HCT116 (cell line): ENCODE results near the gene ZNF580. TPM values are rescaled to one million over a fixed set of nuclear protein-coding genes. Genes with fewer than 3 reads are reported as not detected.

Source experiments
- ATAC-seq: fragments of 200-7000 bp; cut with Tn5 transposase; 2 replicates; pipeline ENCODE4 v1.9.1; 2020; ENCODE audit warnings: mild to moderate bottlenecking, moderate library complexity
- BruUV-seq: library from RNA; stranded (reverse); fragments of 400-500 nt; replicated peaks from 2 replicates; lab custom pipeline; 2021; lab: Mats Ljungman, UMichigan
- CTCF ChIA-PET: fragments of 300-600 bp; sonication (Branson Sonifier 250); formaldehyde crosslinking; loops from one replicate; lab custom pipeline; 2021; ENCODE audit warnings: antibody characterized with exemption; lab: Charles Lee
- POLR2A ChIA-PET: fragments of 300-600, 350-600 bp; sonication (Branson Sonifier 250); formaldehyde crosslinking; loops from one replicate; lab custom pipeline; 2021; ENCODE audit warnings: antibody characterized with exemption; lab: Charles Lee
- RAD21 ChIA-PET, 2 experiments: fragments of 300-600 bp; sonication (Branson Sonifier 250); formaldehyde crosslinking; loops; one replicate each; lab custom pipeline; 2023; ENCODE audit warnings: low total read pairs in 2 of 2; ENCODE audit not compliant: uncharacterized antibody in 2 of 2, unreplicated experiment in 2 of 2, low non-redundant PET in 1 of 2; lab: Charles Lee
- DNase-seq: peaks from one replicate; pipeline ENCODE4 v3.0.0-alpha.2; 2010; ENCODE audit warnings: low read depth, low spot score
- H2AFZ ChIP-seq: fragments of 200-600 bp; shearing (Covaris generic), sonication (generic); 2 replicates; pipeline ENCODE4 v1.6.1; 2017; ENCODE audit warnings: low read depth, mixed run types, mixed read lengths, antibody characterized with exemption, low read length; ENCODE audit not compliant: poor library complexity, severe bottlenecking
- H3K27ac ChIP-seq: 2 replicates; pipeline ENCODE4 v1.5.1; 2012; ENCODE audit warnings: low read depth, low read length
- H3K27me3 ChIP-seq: fragments of 200-600 bp; sonication (generic); 2 replicates; pipeline ENCODE4 v1.6.1; 2016; ENCODE audit warnings: mixed run types, low read length, mixed read lengths; ENCODE audit not compliant: insufficient read depth
- H3K36me3 ChIP-seq, 2 experiments: fragments of 200-500 bp in 1 of 2; fragments of 200-600 bp in 1 of 2; sonication (Bioruptor generic) in 1 of 2; sonication (generic) in 1 of 2; 2 replicates each; pipeline versions ENCODE4 v1.5.1 to v1.6.1; 2014 to 2016; ENCODE audit warnings: low read length in 2 of 2, inconsistent platforms in 1 of 2, mixed read lengths in 1 of 2, mixed run types in 1 of 2; ENCODE audit not compliant: insufficient read depth in 2 of 2, control insufficient read depth in 1 of 2
- H3K4me1 ChIP-seq, 2 experiments: fragments of 200-600 bp in 1 of 2; sonication (generic) in 1 of 2; 2 replicates each; pipeline versions ENCODE4 v1.5.1 to v1.6.1; 2012 to 2017; ENCODE audit warnings: low read length in 2 of 2, inconsistent platforms in 1 of 2, mild to moderate bottlenecking in 1 of 2, mixed read lengths in 1 of 2, mixed run types in 1 of 2, moderate library complexity in 1 of 2; ENCODE audit not compliant: insufficient read depth in 2 of 2, control insufficient read depth in 1 of 2
- H3K4me2 ChIP-seq: fragments of 200-600 bp; sonication (generic); 2 replicates; pipeline ENCODE4 v1.6.1; 2017; ENCODE audit warnings: mixed run types, low read length, mixed read lengths
- H3K4me3 ChIP-seq, 2 experiments: fragments of 200-600 bp in 1 of 2; sonication (generic) in 1 of 2; replicated peaks in 1 of 2; 2 replicates each; pipeline ENCODE4 v1.5.1; 2011 to 2016; ENCODE audit warnings: low read length in 2 of 2, control low read depth in 1 of 2, low read depth in 1 of 2, mild to moderate bottlenecking in 1 of 2, mixed read lengths in 1 of 2, mixed run types in 1 of 2
- H3K79me2 ChIP-seq: fragments of 200-600 bp; sonication (generic); 2 replicates; pipeline ENCODE4 v1.6.1; 2017; ENCODE audit warnings: mild to moderate bottlenecking, mixed run types, low read length, moderate library complexity, mixed read lengths; ENCODE audit not compliant: insufficient read depth
- H3K9ac ChIP-seq: fragments of 200-600 bp; sonication (generic); 2 replicates; pipeline ENCODE4 v1.6.1; 2016; ENCODE audit warnings: low read length, mixed read lengths
- H3K9me2 ChIP-seq: fragments of 200-600 bp; sonication (generic), shearing (Covaris generic); 2 replicates; pipeline ENCODE4 v1.6.1; 2017; ENCODE audit warnings: mixed run types, mild to moderate bottlenecking, moderate library complexity; ENCODE audit not compliant: insufficient read depth
- H3K9me3 ChIP-seq, 2 experiments: fragments of 200-500 bp in 1 of 2; fragments of 200-600 bp in 1 of 2; sonication (Bioruptor generic) in 1 of 2; sonication (generic) in 1 of 2; 2 replicates each; pipeline ENCODE4 v1.6.1; 2014 to 2017; ENCODE audit warnings: low read length in 2 of 2, mixed read lengths in 2 of 2, inconsistent platforms in 1 of 2, low read depth in 1 of 2, mild to moderate bottlenecking in 1 of 2, mixed run types in 1 of 2, moderate library complexity in 1 of 2; ENCODE audit not compliant: control insufficient read depth in 1 of 2, insufficient read depth in 1 of 2
- H4K20me1 ChIP-seq: fragments of 200-600 bp; sonication (generic), shearing (Covaris generic); 2 replicates; pipeline ENCODE4 v1.6.1; 2017; ENCODE audit warnings: mixed run types, mild to moderate bottlenecking, moderate library complexity; ENCODE audit not compliant: insufficient read depth
- EGR1 ChIP-seq: IDR thresholded peaks from 2 replicates; pipeline ENCODE4 v1.6.1; 2012; ENCODE audit warnings: low read depth
- RAD21 ChIP-seq: IDR thresholded peaks from 2 replicates; pipeline ENCODE4 v1.6.1; 2012; ENCODE audit warnings: low read depth, mild to moderate bottlenecking
- TCF7L2 ChIP-seq: IDR thresholded peaks from 2 replicates; pipeline ENCODE4 v1.7.0; 2011; ENCODE audit warnings: borderline replicate concordance, inconsistent platforms; ENCODE audit not compliant: insufficient read depth, insufficient read length; ENCODE audit errors: extremely low read depth
- intact Hi-C: fragments of 100-400 bp; cut with micrococcal nuclease; formaldehyde crosslinking; loops from 2 replicates; pipeline ENCODE4 v1.10.0; 2022
- total RNA-seq: library from RNA; stranded (reverse); gene quantifications from one replicate; pipeline ENCODE4 v1.2.1, GENCODE V29; 2021; ENCODE audit not compliant: unreplicated experiment

Gene ZNF580
- total RNA-seq, 1 experiment from 2014 or later, result 36.7 TPM

- no peaks in the 10 kb centered on the region for H3K9me3 ChIP-seq
- H3K9me2 ChIP-seq, result no peaks in the 10 kb centered on the region
- H3K36me3 ChIP-seq, result peaks cover 29 to 31% of the 10 kb centered on the region in 2 experiments; a peak in 3 of 4 replicates
- H3K27ac ChIP-seq, result no peak overlapping the region
- POLR2A ChIA-PET, result no interaction called here
- H2AFZ ChIP-seq, result no peak overlapping the region
- RAD21 ChIA-PET, result no interaction called here
- H3K4me2 ChIP-seq, result no peak overlapping the region
- intact Hi-C loops, result no loop called here
- TF ChIP-seq RAD21, result no peak
- no peak for TF ChIP-seq EGR1
- TF ChIP-seq TCF7L2, result no peak
- ATAC-seq (no peak), DNase-seq (no peak)
- H4K20me1 ChIP-seq, result no peaks in the 10 kb centered on the region
- H3K4me1 ChIP-seq, result no peaks in the 10 kb centered on the region
- H3K27me3 ChIP-seq, result no peaks in the 10 kb centered on the region
- no TSS peak for BruUV-seq
- H3K4me3 ChIP-seq, result no peak overlapping the region
- H3K79me2 ChIP-seq, result peaks cover 3% of the 10 kb centered on the region; the same call in 1 of the 2 replicates
- no peak overlapping the region for H3K9ac ChIP-seq
- CTCF ChIA-PET, result no interaction called here
Measured at GRCh38 chr19:55692681-55693081, 51.9 kb downstream of the ZNF580 start.

Other genes starting within 250 kb of the ZNF580 start
- gene UBE2S, start 233.2 kb upstream of the ZNF580 start, total RNA-seq, result 515 TPM
- not detected for gene SHISA7, start 197.7 kb upstream of the ZNF580 start, total RNA-seq
- gene ISOC2, start 179.4 kb upstream of the ZNF580 start, total RNA-seq, result 56.8 TPM
- gene C19orf85, start 176.3 kb upstream of the ZNF580 start, total RNA-seq, result 0.34 TPM
- gene ZNF628, start 164.4 kb upstream of the ZNF580 start, total RNA-seq, result 14.9 TPM
- 55.3 TPM for gene NAT14, start 155.8 kb upstream of the ZNF580 start, total RNA-seq
- 1.5 TPM for gene SSC5D, start 152.6 kb upstream of the ZNF580 start, total RNA-seq
- gene SBK2, start 103.9 kb upstream of the ZNF580 start, total RNA-seq, result 0.30 TPM
- gene SBK3, start 95.5 kb upstream of the ZNF580 start, total RNA-seq, result 1.2 TPM
- 24.1 TPM for gene ZNF579, start 60.2 kb upstream of the ZNF580 start, total RNA-seq
- 15.3 TPM for gene FIZ1, start 41.5 kb upstream of the ZNF580 start, total RNA-seq
- 17.2 TPM for gene ZNF524, start 40.7 kb upstream of the ZNF580 start, total RNA-seq
- gene ZNF865, start 35.4 kb upstream of the ZNF580 start, total RNA-seq, result 16.2 TPM
- 5.3 TPM for gene ZNF784, start 16.4 kb upstream of the ZNF580 start, total RNA-seq
- gene ZNF581, start 2.6 kb downstream of the ZNF580 start, total RNA-seq, result 44.4 TPM
- gene CCDC106, start 7.2 kb downstream of the ZNF580 start, total RNA-seq, result 1.0 TPM
- 259 TPM for gene U2AF2, start 14.0 kb downstream of the ZNF580 start, total RNA-seq
- gene EPN1, start 34.2 kb downstream of the ZNF580 start, total RNA-seq, result 122 TPM
- not detected for gene NLRP9, start 97.4 kb downstream of the ZNF580 start, total RNA-seq
- gene RFPL4A, start 118.1 kb downstream of the ZNF580 start, total RNA-seq, result not detected
- gene RFPL4AL1, start 128.1 kb downstream of the ZNF580 start, total RNA-seq, result not detected
- gene NLRP11, start 191.0 kb downstream of the ZNF580 start, total RNA-seq, result 0.86 TPM
- 0.52 TPM for gene NLRP4, start 195.5 kb downstream of the ZNF580 start, total RNA-seq